ENCODE data around the gene GIT2.
"Not testable (repeated sequence)": the region's sequence is repeated elsewhere in the genome, so short reads cannot be mapped to it uniquely, and the experiment has no call there.

The GIT2 gene

DNA sequence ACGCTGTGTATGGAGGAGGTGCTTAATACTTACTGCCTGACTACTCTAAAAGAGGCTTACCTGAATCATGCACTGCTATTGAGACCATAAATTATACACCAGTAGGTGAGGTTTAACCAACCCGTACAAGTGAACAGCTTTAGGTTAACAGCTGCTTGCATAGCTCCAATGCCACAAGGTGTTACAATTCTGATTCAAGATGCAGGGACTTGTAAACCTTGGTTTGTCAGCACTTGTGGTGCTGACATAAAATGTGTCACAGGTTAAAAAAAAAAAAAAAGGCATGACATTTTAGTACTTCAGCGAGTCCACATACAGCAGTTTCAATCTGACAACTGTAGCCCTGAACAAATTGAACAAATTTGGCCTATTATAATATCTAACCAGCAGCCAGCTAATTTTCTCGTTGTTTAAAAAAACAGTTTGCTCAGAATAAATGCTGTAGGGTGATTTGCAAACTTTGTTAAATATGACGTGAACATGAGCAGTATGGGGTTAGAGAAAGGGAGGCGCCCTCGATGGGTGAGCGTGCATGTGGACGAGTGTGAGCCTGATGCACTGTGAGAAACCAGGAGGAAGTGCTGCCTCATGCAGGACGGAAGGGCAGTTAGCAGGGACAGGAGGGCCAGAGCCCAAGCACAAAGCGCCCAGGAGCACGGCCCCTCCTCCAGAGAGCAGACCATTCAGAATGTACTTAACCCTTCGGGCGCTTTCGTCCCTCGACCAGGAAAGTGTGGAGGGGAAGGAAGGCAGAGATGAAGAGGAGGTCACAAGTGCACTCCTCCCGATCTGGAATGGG lies 51.4 kb downstream of the GIT2 start:
- no peak for DNase-seq (ENCODE audit: low read depth)

DNA sequence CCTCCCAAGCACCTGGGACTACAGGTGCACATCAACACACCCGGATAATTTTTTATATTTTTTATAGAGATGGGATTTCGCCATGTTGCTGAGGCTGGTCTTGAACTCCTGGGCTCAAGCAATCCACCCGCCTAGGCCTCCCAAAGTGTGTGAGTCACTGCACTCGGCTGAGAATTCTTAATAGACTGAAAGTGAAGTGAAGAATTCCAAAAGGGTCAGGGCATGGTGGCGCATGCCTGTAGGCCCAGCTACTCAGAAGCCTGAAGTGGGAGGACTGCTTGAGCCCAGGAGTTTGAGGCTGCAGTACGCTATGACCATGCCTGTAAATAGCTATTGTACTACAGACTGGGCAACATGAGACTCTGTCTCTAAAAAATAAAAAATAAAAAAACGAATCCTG lies 52.4 kb downstream of the GIT2 start:
- DNase-seq (ENCODE audit: low read depth) = no peak

DNA sequence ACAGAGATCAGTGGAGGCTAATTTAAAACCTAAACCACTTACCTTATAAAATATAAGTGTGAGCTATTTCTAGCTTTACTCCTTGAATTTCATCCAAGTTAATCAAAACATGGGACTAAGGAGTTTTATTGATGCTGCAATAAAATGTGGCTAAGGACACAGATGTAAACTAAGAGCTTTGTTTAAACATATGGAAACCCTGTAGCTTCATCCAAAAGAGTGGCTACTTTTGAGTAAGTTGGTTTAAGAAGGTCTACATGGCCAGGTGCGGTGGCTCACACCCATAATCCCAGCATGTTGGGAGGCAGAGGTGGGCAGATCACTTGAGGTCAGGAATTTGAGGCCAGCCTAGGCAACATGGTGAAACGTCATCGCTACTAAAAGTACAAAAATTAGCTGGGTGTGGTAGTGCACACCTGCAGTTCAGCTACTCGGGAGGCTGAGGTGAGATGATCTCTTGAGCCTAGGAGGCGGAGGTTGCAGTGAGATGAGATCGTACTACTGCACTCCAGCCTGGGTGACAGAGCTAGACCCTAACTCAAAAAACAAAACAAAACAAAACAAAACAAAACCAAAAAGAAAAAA lies 55.7 kb downstream of the GIT2 start:
- no peak for DNase-seq (ENCODE audit: low read depth)

DNA sequence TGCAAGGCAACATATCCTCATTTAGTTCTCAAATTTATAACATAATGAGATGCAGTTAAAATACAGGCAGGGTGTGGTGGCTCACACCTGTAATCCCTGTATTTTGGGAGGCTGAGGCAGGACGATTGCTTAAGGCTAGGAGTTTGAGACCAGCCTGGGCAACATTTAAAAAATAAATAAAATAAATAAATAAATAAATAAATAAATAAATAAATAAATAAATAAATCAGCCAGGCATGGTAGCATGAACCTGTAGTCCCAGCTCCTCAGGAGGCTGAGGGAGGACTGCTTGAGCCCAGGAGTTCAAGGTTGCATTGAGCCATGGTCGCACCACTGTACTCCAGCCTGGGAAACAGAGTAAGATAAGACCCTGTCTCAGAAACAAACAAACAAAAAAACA lies 56.7 kb downstream of the GIT2 start:
- no peak for DNase-seq (ENCODE audit: low read depth)

DNA sequence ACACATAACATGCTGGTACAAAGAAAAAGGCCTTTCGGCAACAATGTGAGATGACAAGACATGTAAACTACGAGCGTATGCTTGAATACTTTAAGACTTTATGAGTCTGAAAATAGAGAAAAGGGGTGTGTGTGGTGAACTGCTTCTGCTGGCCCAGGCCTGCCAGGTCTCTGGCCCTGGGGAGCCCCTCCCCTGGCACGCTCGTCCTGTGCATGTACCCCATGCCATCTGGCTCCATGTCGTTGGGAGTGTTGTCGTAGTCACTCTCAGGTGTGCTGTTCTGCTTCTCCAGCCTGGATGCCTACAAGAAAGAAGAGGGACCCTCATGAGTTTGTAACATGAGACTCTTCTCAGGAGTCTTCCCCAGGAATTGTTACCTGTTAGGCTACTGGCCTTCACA lies 57.2 kb downstream of the GIT2 start:
- DNase-seq (ENCODE audit: low read depth) = no peak

DNA sequence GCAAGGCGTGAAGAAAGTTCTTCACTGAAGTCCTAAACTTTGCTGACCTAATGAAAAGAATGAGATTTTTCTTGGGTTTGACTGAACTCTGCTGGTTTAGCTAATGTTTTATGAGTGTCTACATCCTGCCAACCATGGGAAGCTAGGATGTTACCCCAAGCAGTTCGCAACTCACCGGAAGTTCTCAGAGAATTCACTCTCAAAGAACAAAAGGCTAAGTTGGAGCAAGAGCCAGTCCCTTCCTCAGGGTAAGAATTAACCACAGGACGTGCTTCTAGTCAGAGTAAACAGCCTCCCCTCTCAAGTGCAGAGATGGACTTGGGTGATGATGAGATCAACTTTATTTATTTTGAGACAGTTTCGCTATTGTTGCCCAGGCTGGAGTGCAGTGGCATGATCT lies 58.8 kb downstream of the GIT2 start:
- DNase-seq (ENCODE audit: low read depth) = no peak

DNA sequence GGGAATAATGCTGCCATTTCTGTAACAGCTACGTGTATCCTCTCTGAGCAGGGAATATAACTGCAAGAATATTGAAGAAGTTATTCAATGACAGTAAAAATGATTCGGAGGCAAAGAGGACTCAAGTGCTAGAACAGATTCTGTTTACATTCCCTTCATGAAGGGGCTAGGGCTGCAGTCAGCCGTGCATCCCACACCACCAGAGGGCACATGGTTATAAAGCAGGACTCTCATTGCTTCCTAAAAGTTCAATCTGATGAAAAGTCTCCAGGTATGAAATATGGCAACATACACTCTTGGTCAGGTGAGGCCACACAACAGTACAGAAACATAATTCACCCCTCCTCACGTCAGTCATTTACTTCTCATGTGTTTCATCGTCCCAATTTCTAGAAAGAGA lies 62.1 kb downstream of the GIT2 start:
- no peak for DNase-seq (ENCODE audit: low read depth)

DNA sequence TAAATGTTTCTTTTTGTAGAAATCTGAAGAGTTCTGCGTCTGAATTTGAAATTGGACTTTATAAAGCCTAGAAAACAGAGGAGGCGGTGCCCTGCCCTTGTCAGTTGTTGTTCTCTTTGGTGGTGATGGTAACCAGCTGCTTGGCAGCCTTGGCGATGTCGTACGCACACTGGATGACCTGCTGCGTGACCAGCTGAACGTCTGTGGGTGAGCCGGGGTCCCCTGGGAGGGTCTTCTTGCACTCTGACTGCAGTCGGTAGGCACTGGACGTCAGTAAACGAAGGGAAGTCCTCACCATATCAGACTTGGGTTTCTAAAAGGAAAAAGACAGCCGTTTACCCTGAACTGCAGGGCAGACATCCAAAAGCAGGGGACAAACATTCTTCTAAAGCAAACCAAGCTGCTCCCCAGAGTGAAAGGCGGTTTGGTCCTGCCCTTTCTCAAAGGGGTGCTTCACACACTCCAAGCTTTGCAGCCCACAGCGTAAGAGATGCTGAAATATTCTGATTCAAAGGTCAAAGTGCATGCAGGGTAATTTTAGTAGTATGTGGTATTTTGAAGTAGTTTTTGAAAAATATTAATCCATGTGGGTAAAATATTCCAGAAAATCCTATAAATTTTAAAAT lies 63.2 kb downstream of the GIT2 start:
- no peak for DNase-seq (ENCODE audit: low read depth)

DNA sequence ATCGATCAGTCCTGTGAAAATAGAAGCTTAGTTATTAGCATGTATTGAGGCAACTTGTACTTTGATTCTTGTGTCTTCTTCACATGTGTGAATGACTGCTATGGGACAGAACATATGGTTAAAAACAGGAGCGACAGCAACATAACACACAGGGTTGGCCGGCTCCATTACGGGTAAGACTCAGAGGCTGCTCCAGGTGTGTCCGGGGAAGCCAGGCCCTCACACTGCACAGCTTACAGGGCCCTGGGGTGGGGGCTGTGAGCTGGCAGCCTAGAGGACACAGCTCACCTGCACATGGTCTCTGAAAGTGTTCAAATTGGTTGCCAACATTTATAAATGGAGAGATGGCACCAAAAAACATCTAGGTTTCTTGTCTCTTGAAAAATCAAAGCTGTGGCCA lies 65.0 kb downstream of the GIT2 start:
- DNase-seq (ENCODE audit: low read depth) = no peak

DNA sequence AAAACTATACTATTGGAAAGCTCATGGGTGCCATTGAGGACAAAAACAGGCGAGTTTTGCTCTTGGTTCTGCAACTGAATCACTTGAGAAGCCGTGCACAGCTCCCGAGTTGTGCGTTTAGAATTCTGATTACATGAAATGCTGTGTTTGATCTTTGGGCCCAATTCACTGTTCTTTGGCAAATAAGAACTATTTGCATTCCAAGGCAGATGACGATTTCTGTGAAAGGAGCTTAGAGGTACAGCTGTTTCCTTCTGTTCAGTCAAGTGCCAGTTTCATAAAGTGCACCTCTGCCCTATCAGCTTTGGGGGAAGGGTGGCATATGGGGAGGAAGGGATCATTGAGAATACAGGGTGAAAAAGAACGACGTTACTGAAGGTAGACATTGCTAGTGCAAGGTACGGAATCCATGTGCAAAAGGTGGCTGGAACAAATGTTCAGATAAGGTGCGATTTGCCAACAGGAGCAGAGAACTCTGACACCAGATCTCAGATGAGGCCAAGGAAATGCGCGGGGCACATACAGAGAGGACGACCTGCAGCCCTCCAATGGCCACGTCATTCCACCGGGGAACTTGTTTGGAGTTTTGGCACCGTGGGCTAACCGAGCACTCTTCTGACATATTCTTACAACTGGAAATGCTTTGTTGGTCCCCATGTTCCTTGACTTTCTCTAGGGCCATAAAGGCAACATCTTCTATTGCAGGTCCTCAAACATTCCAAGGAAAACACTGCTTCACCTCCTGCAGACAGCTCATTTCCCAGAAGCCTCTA lies 66.0 kb downstream of the GIT2 start:
- no peak for DNase-seq (ENCODE audit: low read depth)

DNA sequence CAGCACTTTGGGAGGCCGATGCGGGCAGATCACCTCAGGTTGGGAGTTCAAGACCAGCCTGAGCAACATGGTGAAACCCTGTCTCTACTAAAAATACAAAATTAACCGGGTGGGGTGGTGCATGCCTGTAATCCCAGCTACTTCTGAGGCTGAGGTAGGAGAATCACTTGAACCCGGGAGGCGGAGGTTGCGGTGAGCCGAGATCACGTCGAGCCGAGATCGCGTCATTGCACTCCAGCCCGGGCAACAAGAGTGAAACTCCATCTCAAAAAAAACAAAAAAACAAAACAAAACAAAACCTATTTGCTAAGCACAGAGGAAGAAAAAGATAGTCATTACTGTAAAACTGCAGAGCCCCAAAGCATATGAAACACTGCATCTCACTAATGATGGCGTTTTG lies 66.8 kb downstream of the GIT2 start:
- not testable (repeated sequence) for DNase-seq (ENCODE audit: low read depth)

DNA sequence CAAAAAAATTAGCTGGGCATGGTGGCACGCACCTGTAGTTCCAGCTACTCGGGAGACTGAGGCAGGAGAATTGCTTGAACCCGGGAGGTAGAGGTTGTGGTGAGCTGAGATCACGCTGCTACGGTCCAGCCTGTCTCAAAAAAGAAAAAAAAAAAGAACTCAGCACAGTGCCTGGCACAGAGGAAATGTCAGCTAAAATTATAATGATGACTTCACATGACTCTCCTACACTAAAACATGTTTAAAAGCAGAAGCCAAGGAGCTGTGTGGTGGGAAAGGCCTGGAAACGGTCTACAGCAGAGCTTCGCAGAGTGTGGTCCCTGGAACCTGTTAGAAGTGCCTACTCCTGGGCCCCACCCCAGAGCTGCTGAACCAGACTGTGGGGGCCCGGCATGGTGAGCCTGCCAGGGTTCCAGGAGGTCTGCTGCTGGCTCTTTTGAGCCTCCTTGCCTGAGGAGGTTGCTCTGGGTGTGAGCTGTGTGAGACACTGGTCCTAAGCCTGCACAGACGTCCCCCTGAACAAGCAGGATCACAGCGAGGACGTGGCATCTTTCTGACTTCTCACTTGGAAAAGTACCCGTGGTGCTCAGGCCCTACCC lies 68.0 kb downstream of the GIT2 start:
- no peak for DNase-seq (ENCODE audit: low read depth)

DNA sequence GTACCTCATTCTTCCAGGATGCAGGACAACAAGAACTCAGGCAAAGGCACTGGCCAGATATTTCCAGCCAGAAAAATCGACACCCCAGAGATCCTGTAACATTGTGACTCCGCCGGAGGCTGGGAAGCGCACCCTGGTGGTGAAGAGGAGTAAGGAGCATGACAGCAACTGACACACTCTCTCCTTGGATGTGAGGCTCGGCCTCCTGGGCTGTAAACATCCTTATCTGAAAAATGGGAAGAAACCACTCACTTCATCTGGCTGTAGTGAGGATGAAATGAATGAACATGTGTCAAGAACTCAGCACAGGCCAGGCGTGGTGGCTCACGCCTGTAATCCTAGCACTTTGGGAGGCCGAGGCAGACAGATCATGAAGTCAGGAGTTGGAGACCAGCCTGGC lies 68.5 kb downstream of the GIT2 start:
- DNase-seq (ENCODE audit: low read depth) = no peak

DNA sequence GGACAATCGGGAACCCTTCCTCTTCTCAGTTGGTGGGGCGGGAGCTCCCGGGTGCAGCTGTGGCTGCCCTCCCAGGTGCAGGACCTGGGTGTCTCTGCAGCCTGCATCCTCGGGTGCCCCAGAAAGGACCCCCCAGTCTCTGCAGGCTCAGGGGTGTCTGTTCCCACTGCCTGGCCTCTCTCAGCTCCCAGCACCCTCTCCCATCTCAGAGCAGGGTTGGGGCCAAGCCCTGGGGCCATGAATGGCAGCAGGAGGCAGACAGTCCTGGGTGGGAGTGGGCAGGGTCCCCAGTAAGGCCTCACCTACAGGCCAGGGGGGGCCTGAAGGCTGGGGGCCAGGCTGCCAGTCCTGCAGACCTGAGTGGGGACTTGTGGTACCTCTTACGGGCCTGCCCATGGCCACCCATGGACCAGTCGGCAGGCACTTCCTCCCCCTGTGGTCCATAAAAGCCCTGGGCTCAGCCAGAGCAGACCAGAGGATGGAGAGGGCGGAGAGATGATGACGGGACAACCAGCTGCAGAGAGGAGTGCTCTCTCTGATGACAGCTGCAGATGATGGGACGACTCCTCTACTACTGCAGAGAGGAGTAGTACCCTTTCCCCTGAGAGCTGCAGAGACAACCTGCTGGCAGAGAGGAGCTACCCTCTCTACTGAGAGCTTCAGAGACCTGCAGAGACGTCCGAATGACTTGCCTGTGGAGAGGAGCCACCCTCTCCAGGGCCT lies 69.5 kb downstream of the GIT2 start:
- no peak for DNase-seq (ENCODE audit: low read depth)

DNA sequence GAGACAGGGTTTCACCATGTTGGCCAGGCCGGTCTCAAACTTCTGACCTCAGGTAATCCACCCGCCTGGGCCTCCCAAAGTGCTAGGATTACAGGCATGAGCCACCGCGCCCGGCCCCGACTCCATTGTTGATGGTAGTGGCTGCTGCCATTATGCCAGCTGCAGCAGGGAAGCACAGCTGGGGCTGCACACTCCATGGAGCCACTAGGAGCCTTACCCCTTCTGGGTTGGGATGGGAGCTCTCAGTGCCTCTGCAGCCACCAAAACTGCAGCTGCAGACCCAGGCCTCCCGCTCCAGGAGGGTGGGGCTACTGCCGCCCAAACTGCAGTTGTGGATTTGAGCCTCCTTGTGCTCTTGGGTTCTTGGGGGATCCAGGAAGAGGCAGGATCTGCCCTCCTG lies 70.2 kb downstream of the GIT2 start:
- no peak for DNase-seq (ENCODE audit: low read depth)

DNA sequence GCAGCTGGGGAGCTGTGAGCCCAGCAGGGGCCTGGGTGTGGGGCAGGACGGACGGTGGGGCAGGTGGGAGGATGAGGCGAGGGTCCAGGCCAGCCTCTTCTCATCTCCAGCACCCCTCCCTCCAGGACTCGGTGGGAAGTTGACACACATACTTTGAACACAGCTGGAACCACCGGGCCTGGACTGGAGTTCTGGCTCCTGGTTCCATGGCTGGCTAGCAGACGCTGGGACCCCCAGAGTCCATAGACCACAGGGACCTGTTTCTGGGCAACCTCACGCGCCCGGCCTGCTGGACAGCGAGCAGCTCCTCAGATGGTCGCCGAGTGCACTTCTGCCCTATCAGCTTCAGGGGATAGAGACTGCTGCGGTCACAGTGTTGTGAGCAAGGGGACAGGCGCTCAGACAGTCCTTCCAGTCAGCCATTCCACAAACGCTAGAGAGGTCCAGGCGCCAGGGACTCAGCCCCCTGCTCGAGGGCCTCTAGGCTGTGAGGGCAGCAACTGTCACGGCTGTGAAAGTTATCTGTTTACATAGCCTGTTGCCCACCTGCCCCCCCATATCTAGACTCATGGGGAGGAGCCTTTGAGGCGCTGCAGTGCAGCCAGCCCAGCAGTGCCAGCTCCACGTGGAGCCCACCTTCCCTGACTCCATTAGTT lies 70.9 kb downstream of the GIT2 start:
- no peak for DNase-seq (ENCODE audit: low read depth)

DNA sequence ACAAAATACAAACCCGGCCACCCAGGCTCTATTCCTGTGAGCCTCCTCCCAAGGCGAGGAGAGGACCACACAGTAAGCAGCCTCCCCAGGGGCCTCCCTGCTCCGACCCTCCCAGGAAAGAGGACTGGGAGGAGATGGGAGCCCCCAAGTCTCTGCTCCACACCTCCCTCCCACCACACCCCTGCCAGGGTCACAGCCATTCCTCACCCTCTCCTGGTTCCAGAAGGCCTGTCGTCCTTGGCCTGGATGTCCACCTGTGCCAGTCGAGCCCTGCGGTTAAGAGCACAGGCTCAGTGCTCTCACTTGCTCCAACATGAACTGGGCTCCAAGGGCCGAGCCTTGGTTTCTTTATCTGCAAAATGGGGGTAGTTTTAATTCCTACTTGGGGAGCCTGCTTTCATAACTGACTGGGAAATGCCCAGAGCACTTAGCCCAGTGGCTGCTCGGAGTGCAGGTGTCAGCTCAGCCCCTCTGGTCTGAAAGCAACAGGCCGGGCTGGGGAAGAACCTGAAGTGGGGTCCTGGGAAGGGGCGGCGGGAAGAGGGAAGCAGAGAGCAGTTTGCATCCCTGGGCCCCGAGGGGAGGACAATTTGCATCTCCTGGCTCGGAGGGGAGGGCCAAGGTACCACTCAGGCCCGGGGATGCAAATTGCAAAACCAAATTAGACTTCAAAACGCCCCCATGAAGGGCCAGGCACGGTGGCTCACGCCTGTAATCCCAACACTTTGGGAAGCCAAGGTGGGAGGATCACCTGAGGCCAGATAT lies 72.5 kb downstream of the GIT2 start:
- no peak for DNase-seq (ENCODE audit: low read depth)

DNA sequence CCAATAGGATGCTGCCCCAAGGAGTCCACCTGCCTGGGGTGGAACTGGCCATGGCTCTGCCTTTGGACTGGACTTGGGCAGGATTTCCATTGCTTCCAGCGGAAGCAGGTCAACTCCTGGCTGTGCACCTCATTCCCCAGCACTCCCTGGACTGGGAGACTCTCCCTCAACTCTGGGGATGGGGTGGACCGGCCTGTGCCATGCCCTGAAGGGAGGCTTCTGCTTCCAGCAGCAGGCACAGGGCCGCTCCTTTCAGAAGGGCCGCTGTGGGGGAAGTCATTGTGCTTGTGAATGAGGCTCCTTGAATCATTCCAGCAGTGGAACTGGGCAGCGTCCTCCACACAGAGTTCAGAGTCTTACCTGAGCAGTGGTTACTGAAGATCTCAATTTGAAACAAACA lies 73.1 kb downstream of the GIT2 start:
- DNase-seq (ENCODE audit: low read depth) = no peak

DNA sequence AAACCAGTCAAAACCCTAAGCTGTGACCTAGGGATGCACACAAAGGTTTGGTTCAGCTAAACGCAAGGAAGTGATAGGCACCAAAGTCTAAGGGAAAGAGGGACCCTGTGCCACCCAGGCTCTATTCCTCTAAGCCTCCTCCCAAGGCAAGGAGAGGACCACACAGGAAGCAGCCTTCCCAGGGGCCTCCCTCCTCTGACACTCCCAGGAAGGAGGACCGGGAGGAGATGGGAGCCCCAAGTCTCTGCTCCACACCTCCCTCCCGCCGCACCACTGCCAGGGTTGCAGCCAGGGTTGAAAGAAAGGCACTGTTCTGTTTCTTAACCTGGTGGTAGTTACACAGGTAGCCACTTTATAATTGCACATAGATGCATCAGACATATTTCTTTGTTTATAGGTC lies 74.2 kb downstream of the GIT2 start:
- DNase-seq (ENCODE audit: low read depth) = no peak

DNA sequence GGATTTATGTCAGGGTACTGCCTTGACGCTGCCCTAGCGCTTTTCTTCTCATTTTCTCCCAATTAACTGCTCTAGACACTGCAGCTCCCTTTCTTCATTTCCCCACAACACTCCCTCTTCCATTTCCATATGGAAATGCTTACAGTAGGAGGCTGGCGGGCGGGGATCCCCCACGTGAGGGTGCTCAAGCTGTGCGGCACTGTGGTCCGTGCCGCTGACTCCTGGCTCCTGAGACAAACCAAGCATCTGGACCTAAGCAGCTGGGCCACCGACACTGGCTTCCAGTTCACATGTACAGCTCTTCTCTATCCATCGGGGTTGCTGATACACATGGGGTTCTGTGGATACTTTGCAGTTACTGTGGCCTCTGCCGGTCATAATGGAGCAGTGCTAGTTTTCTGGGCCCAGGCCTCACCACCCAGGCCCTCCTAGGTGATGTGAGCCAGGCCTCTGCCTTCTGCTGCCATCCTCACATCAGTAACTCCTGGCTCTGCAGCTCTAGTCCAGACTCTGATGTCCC lies 75.8 kb downstream of the GIT2 start:
- no peak for DNase-seq (ENCODE audit: low read depth)
